Heart left ventricle (tissue), 16 donors: Measurements from ENCODE around the gene ADAM29. TPM values are rescaled to one million over a fixed set of nuclear protein-coding genes. Genes with fewer than 3 reads are reported as not detected.

Source experiments
- ATAC-seq, 4 donors: fragments of 200-7000 bp; cut with Tn5 transposase; one replicate each; pipeline ENCODE4 v1.9.1; 2020 to 2022; ENCODE audit warnings: moderate library complexity in 4 of 4, mild to moderate bottlenecking in 3 of 4, moderate number of reproducible peaks in 1 of 4
- DNase-seq, 5 donors: peaks; one replicate each; pipeline ENCODE4 v3.0.0-alpha.2; 2020
- H3K27ac ChIP-seq, 12 donors: fragments of 200-600 bp; sonication (generic) in 4 of 12; one replicate each; pipeline versions ENCODE4 v1.5.0 to v1.8.0; 2016 to 2022; ENCODE audit warnings: mild to moderate bottlenecking in 2 of 12
- H3K27me3 ChIP-seq, 9 donors: fragments of 200-600 bp; sonication (generic) in 2 of 9; one replicate each; pipeline versions ENCODE4 v1.5.1 to v1.8.0; 2016 to 2022; ENCODE audit warnings: mild to moderate bottlenecking in 3 of 9
- H3K36me3 ChIP-seq, 9 donors: fragments of 200-600 bp; sonication (generic) in 2 of 9; one replicate each; pipeline versions ENCODE4 v1.5.0 to v1.8.0; 2018 to 2022; ENCODE audit warnings: mild to moderate bottlenecking in 2 of 9
- H3K4me1 ChIP-seq, 12 donors: fragments of 200-600 bp; sonication (generic) in 4 of 12; one replicate each; pipeline versions ENCODE4 v1.5.0 to v1.8.0; 2016 to 2022; ENCODE audit warnings: mild to moderate bottlenecking in 3 of 12
- H3K4me3 ChIP-seq, 12 donors: fragments of 200-600 bp; sonication (generic) in 4 of 12; one replicate each; pipeline versions ENCODE4 v1.5.0 to v1.8.0; 2017 to 2022; ENCODE audit warnings: mild to moderate bottlenecking in 9 of 12, moderate library complexity in 4 of 12
- H3K9me3 ChIP-seq, 12 donors: fragments of 200-600 bp; sonication (generic) in 4 of 12; one replicate each; pipeline versions ENCODE4 v1.5.0 to v1.8.0; 2016 to 2022; ENCODE audit warnings: mild to moderate bottlenecking in 1 of 12
- CTCF ChIP-seq, 12 donors: fragments of 200-600 bp; sonication (generic) in 4 of 12; IDR thresholded peaks; one replicate each; pipeline versions ENCODE4 v1.5.0 to v1.8.0; 2018 to 2022; ENCODE audit warnings: antibody characterized with exemption in 12 of 12, mild to moderate bottlenecking in 5 of 12
- POLR2A ChIP-seq, 2 donors: fragments of 450-650 bp; IDR thresholded peaks; one replicate each; pipeline ENCODE4 v1.6.1; 2017; ENCODE audit warnings: antibody characterized with exemption in 2 of 2, mild to moderate bottlenecking in 2 of 2, moderate library complexity in 2 of 2
- WGBS, 4 donors: extraction: QIAGEN DNeasy Blood & Tissue Kit in 2 of 4; methylation state at CpG; one replicate each; pipeline versions ENCODE4 v1.1.5 to v1.1.7; 2013 to 2018; 5-methylcytosine and 5-hydroxymethylcytosine counted together
- intact Hi-C, 10 donors: fragments of 100-400 bp; cut with DNase I; formaldehyde crosslinking; loops; one replicate each; pipeline versions ENCODE4 v1.11.1 to v1.14.2; 2022
- polyA plus RNA-seq, 2 donors: library from polyadenylated mRNA; stranded (reverse); fragments of 200-250 nt; gene quantifications; one replicate each; pipeline ENCODE4 v1.2.3, GENCODE V29; 2013
- total RNA-seq, 9 donors: library from RNA; depleted of rRNA in 2 of 9; stranded (reverse); fragments of >200 nt in 2 of 9; fragmentation: NEBNext Ultra II Directional in 3 of 9; extraction: Animal tissue kit (Norgen Biotek cat#: 25700) in 3 of 9; gene quantifications; one replicate each; pipeline versions ENCODE4 v1.1.0 to v1.2.4, GENCODE V29; 2016 to 2023
- donor health status: ischemic (EF 13 %, LVEDD 7.1; RV severe dilation, severe dysfunction).
- donor health status: healthy with polysubstance abuse.
- donor health status: DM: no; HTN: yes; CAD: no.
- donor health status: DM: no; HTN: no; CAD: no.
- donor health status: ischemic (EF 25% LVEDD 6.9; RV normal size, moderate dysfunction).
- donor health status: ischemic (EF 25% LVEDD 5.7; RV mildly dilated, moderate dysfunction).
- donor health status: healthy.
- donor health status: DM: yes; HTN: yes; CAD: no.
- donor health status: ischemic (EF 35%, LVEDD 5.7; RV mildly dilated, moderate dysfunction).
- donor health status: nonischemic (EF 11% LVEDD 7.7; RV severe dilation, severe dysfunction).
- donor health status: DM: yes; HTN: yes; CAD: no.
- donor health status: PGD.
- donor health status: ischemic (EF 29% LVEDD 5.4; RV normal size, mild dysfunction).
- donor health status: nonischemic (EF 23%, LVEDD 6.1; RV moderate dilation, normal function).

Gene ADAM29
- total and polyA plus RNA-seq, 11 donors: not detected

GRCh38 chr4:174907508-174907907 lies 10.7 kb upstream of the ADAM29 start:
- no peak for ATAC-seq
- Histone ChIP-seq H3K4me1 (no peaks in the 10 kb centered on the region), H3K4me3 (no peak overlapping the region), H3K27ac (no peak overlapping the region), H3K27me3 (no peaks in the 10 kb centered on the region), H3K9me3 (peaks cover 0 to 36% (median 12%) of the 10 kb centered on the region in 12 donors), H3K36me3 (no peaks in the 10 kb centered on the region)
- DNase-seq: no peak
- TF ChIP-seq POLR2A (IDR thresholded peaks at IDR 0.05): no peak
- no peak for TF ChIP-seq CTCF (IDR thresholded peaks at IDR 0.05)
- intact Hi-C loops: no loop called here

GRCh38 chr4:174910271-174910670 lies 7.9 kb upstream of the ADAM29 start:
- Histone ChIP-seq H3K27me3 (no peaks in the 10 kb centered on the region), H3K36me3 (no peaks in the 10 kb centered on the region), H3K4me1 (no peaks in the 10 kb centered on the region), H3K4me3 (no peak overlapping the region), H3K27ac (no peak overlapping the region), H3K9me3 (peaks cover 0 to 22% (median 0%) of the 10 kb centered on the region in 12 donors)
- no peak for TF ChIP-seq CTCF (IDR thresholded peaks at IDR 0.05)
- TF ChIP-seq POLR2A (IDR thresholded peaks at IDR 0.05): no peak
- no peak for DNase-seq
- 43 to 67% (median 54%) methylated on average over 1 of the region's 1 CpG for WGBS, 4 donors
- intact Hi-C loops: no loop called here
- no peak for ATAC-seq

GRCh38 chr4:174912919-174913543 lies 5.1 kb upstream of the ADAM29 start:
- Histone ChIP-seq H3K4me1 (no peaks in the 10 kb centered on the region), H3K27me3 (no peaks in the 10 kb centered on the region), H3K27ac (no peak overlapping the region), H3K9me3 (peaks cover 0 to 11% (median 0%) of the 10 kb centered on the region in 12 donors), H3K36me3 (no peaks in the 10 kb centered on the region), H3K4me3 (no peak overlapping the region)
- no peak for TF ChIP-seq CTCF (IDR thresholded peaks at IDR 0.05)
- TF ChIP-seq POLR2A (IDR thresholded peaks at IDR 0.05): no peak
- DNase-seq: no peak
- ATAC-seq: no peak
- intact Hi-C loops: no loop called here
- WGBS, 4 donors: 66 to 84% (median 70%) methylated on average over 3 of the region's 3 CpGs

- no peak for ATAC-seq
- Histone ChIP-seq H3K4me3 (no peak overlapping the region), H3K27ac (no peak overlapping the region), H3K27me3 (no peaks in the 10 kb centered on the region), H3K9me3 (no peaks in the 10 kb centered on the region), H3K36me3 (no peaks in the 10 kb centered on the region), H3K4me1 (no peaks in the 10 kb centered on the region)
- no peak for DNase-seq
- no peak for TF ChIP-seq POLR2A (IDR thresholded peaks at IDR 0.05)
- no peak for TF ChIP-seq CTCF (IDR thresholded peaks at IDR 0.05)
- WGBS, 4 donors: 62 to 74% (median 70%) methylated on average over 2 of the region's 2 CpGs
- intact Hi-C loops: no loop called here
Measured at GRCh38 chr4:174919886-174920423, 1.8 kb downstream of the ADAM29 start.
